ENCODE data around the gene PADI1.

The PADI1 gene

GRCh38 chr1:17212487-17213121 is 7.7 kb downstream of the PADI1 start:
- Histone ChIP-seq H3K79me2 (ENCODE audit: insufficient read depth, low read length) (no peaks in the 10 kb centered on the region), H3F3A (ENCODE audit: insufficient read depth) (no peaks in the 10 kb centered on the region), H3K9ac (ENCODE audit: low read length) (no peak overlapping the region), H3K36me3 (ENCODE audit: low read length) (no peaks in the 10 kb centered on the region), H3K9me2 (replicated peaks; ENCODE audit: insufficient read depth, low read length) (no peaks in the 10 kb centered on the region), H3K27me3 (ENCODE audit: low read length) (no peaks in the 10 kb centered on the region), H3K27ac (ENCODE audit: low read depth, low read length) (no peak overlapping the region), H3K9me3 (ENCODE audit: insufficient read depth, low read length) (no peaks in the 10 kb centered on the region), H2AFZ (ENCODE audit: low read depth, low read length, severe bottlenecking) (no peak overlapping the region), H3K4me3 (ENCODE audit: insufficient read depth, low read length, poor library complexity, severe bottlenecking) (no peak overlapping the region), H3K4me2 (ENCODE audit: low read depth, low read length, poor library complexity, severe bottlenecking) (no peak overlapping the region), H4K20me1 (ENCODE audit: low read depth, low read length) (no peaks in the 10 kb centered on the region)
- TF ChIP-seq CTCF (IDR thresholded peaks at IDR 0.05; ENCODE audit: insufficient read depth, low read length, poor library complexity, severe bottlenecking) (no peak), EZH2phosphoT487 (conservative IDR thresholded peaks at IDR 0.05; ENCODE audit: low read length) (no peak)

- H3K9ac ChIP-seq (ENCODE audit: low read length), result no peak overlapping the region
- no peak overlapping the region for H3K4me2 ChIP-seq (ENCODE audit: low read depth, low read length, poor library complexity, severe bottlenecking)
- no peaks in the 10 kb centered on the region for H3K9me2 ChIP-seq (replicated peaks; ENCODE audit: insufficient read depth, low read length)
- H2AFZ ChIP-seq (ENCODE audit: low read depth, low read length, severe bottlenecking), result no peak overlapping the region
- H3K36me3 ChIP-seq (ENCODE audit: low read length), result no peaks in the 10 kb centered on the region
- H4K20me1 ChIP-seq (ENCODE audit: low read depth, low read length), result no peaks in the 10 kb centered on the region
- no peak overlapping the region for H3K4me3 ChIP-seq (ENCODE audit: insufficient read depth, low read length, poor library complexity, severe bottlenecking)
- no peaks in the 10 kb centered on the region for H3K79me2 ChIP-seq (ENCODE audit: insufficient read depth, low read length)
- no peak overlapping the region for H3K27ac ChIP-seq (ENCODE audit: low read depth, low read length)
- no peaks in the 10 kb centered on the region for H3K9me3 ChIP-seq (ENCODE audit: insufficient read depth, low read length)
- H3F3A ChIP-seq (ENCODE audit: insufficient read depth), result no peaks in the 10 kb centered on the region
- H3K27me3 ChIP-seq (ENCODE audit: low read length), result no peaks in the 10 kb centered on the region
- TF ChIP-seq EZH2phosphoT487 (conservative IDR thresholded peaks at IDR 0.05; ENCODE audit: low read length), result no peak
- no peak for TF ChIP-seq CTCF (IDR thresholded peaks at IDR 0.05; ENCODE audit: insufficient read depth, low read length, poor library complexity, severe bottlenecking)
These were observed 8.3 kb downstream of the PADI1 start for GRCh38 chr1:17213148-17213781.

GRCh38 chr1:17213782-17214148 is 8.8 kb downstream of the PADI1 start:
- Histone ChIP-seq H3K27ac (ENCODE audit: low read depth, low read length) (no peak overlapping the region), H3K9ac (ENCODE audit: low read length) (no peak overlapping the region), H3K36me3 (ENCODE audit: low read length) (no peaks in the 10 kb centered on the region), H3K4me3 (ENCODE audit: insufficient read depth, low read length, poor library complexity, severe bottlenecking) (no peak overlapping the region), H3K79me2 (ENCODE audit: insufficient read depth, low read length) (no peaks in the 10 kb centered on the region), H3K27me3 (ENCODE audit: low read length) (no peaks in the 10 kb centered on the region), H3K9me3 (ENCODE audit: insufficient read depth, low read length) (no peaks in the 10 kb centered on the region), H3K4me2 (ENCODE audit: low read depth, low read length, poor library complexity, severe bottlenecking) (no peak overlapping the region), H3F3A (ENCODE audit: insufficient read depth) (no peaks in the 10 kb centered on the region), H3K9me2 (replicated peaks; ENCODE audit: insufficient read depth, low read length) (no peaks in the 10 kb centered on the region), H2AFZ (ENCODE audit: low read depth, low read length, severe bottlenecking) (no peak overlapping the region), H4K20me1 (ENCODE audit: low read depth, low read length) (no peaks in the 10 kb centered on the region)
- TF ChIP-seq EZH2phosphoT487 (conservative IDR thresholded peaks at IDR 0.05; ENCODE audit: low read length), result no peak
- TF ChIP-seq CTCF (IDR thresholded peaks at IDR 0.05; ENCODE audit: insufficient read depth, low read length, poor library complexity, severe bottlenecking), result no peak

Data from SU-DHL-6 (cell line).